Sigmoid colon (tissue), 7 donors: ENCODE measurements around the gene AURKAIP1. TPM values are rescaled to one million over a fixed set of nuclear protein-coding genes. Genes with fewer than 3 reads are reported as not detected.

ENCODE experiments used
- DNase-seq: peaks from one replicate; pipeline ENCODE4 v3.0.0-alpha.2; 2019
- H3K27ac ChIP-seq, 4 donors: fragments of 200-600 bp; sonication (generic); one replicate each; pipeline ENCODE4 v1.5.1; 2016 to 2019; ENCODE audit warnings: mild to moderate bottlenecking in 1 of 4
- H3K27me3 ChIP-seq, 3 donors: fragments of 200-600 bp; sonication (generic); one replicate each; pipeline ENCODE4 v1.5.1; 2019; ENCODE audit warnings: mild to moderate bottlenecking in 1 of 3
- H3K36me3 ChIP-seq, 4 donors: fragments of 200-600 bp; sonication (generic); one replicate each; pipeline ENCODE4 v1.5.1; 2016 to 2019
- H3K4me1 ChIP-seq, 4 donors: fragments of 200-600 bp; sonication (generic); one replicate each; pipeline ENCODE4 v1.5.1; 2017 to 2019
- H3K4me3 ChIP-seq, 4 donors: fragments of 200-600 bp; sonication (generic); one replicate each; pipeline ENCODE4 v1.5.1; 2017 to 2019; ENCODE audit warnings: mild to moderate bottlenecking in 2 of 4, moderate library complexity in 1 of 4
- H3K9me3 ChIP-seq, 4 donors: fragments of 200-600 bp in 3 of 4; sonication (generic) in 3 of 4; one replicate each; pipeline versions ENCODE4 v1.5.1 to v1.6.1; 2013 to 2019
- CTCF ChIP-seq, 4 experiments: fragments of 450-650 bp in 3 of 4; fragments of 200-600 bp in 1 of 4; IDR thresholded peaks; one replicate each; pipeline ENCODE4 v1.5.1; 2016 to 2019; ENCODE audit warnings: antibody characterized with exemption in 4 of 4, mild to moderate bottlenecking in 3 of 4, moderate library complexity in 2 of 4
- EP300 ChIP-seq, 4 donors: sonication (generic); formaldehyde crosslinking; IDR thresholded peaks; one replicate each; pipeline ENCODE4 v1.6.1; 2017; ENCODE audit warnings: antibody characterized with exemption in 4 of 4
- POLR2A ChIP-seq, 2 donors: fragments of 450-650 bp; IDR thresholded peaks; one replicate each; pipeline ENCODE4 v1.6.1; 2016; ENCODE audit warnings: antibody characterized with exemption in 2 of 2, mild to moderate bottlenecking in 2 of 2, moderate library complexity in 2 of 2
- POLR2AphosphoS5 ChIP-seq, 4 donors: sonication (generic); formaldehyde crosslinking; IDR thresholded peaks; one replicate each; pipeline ENCODE4 v1.6.1; 2017; ENCODE audit warnings: antibody characterized with exemption in 4 of 4
- WGBS, 2 donors: extraction: QIAGEN DNeasy Blood & Tissue Kit; methylation state at CpG; one replicate each; pipeline ENCODE4 v1.1.7; 2013; 5-methylcytosine and 5-hydroxymethylcytosine counted together
- intact Hi-C: fragments of 100-400 bp; cut with DNase I; formaldehyde crosslinking; loops from one replicate; pipeline ENCODE4 v1.15.1; 2023
- polyA plus RNA-seq, 3 donors: library from polyadenylated mRNA; stranded (reverse); fragments of 200-250 nt; gene quantifications; one replicate each; pipeline ENCODE4 v1.2.3, GENCODE V29; 2013
- total RNA-seq, 4 donors: library from RNA; depleted of rRNA; stranded (reverse); fragments of >200 nt; gene quantifications; one replicate each; pipeline ENCODE4 v1.1.0, GENCODE V29; 2016
- donor health status: healthy with polysubstance abuse.
- donor health status: Bipolar disorder and iron deficiency.
- donor health status: healthy.

AURKAIP1 gene
- total and polyA plus RNA-seq, 7 donors = 89.3 to 288 (median 143) TPM

DNA sequence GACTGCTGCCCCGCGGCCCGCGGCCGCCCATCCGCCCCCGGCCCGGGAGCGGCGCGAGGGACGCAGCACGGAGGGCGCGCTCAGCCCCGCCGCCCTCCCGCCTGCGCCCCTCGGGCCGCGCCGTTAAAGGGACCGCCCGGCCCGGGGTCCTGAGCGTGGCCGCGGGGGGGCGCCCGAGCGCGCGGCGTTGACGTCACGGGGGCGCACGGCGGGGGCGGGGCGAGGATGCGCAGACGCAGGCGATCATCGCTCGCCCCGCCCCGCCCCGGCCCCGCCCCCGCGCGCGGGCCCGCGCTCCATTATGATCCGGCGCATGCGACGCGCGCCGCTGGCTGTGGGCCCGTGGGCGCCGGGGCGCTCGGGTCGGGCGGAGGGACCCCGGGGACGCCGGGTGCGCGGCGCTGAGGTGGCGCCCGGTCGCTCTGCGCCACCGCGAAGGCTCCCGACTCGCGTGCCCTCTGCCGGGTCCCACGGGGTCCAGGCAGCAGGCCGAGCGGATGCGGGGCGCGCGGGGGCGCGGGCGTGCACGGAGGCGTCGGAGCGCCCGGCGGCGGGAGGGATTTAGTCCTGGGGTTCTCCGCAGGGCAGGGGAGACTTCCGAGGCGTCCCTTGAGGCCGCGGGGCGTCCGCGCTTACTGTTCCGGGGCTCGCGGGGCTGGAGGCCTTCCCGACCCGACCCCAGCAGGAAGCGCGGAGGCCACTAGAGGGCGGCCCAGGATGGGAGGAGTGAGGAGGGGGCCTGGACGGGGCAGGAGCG is 25.6 kb downstream of the AURKAIP1 start, which contains the start of gene DVL1:
DVL1 (minus strand) TSS at position 163 of the 757 bp plus-strand sequence. CDS start 353 bp downstream, outside the sequence.
- peaks cover 0 to 72% (median 61%) of the 10 kb centered on the region in 4 donors for H3K4me1 ChIP-seq
- H3K36me3 ChIP-seq = peaks cover 1 to 16% (median 9%) of the 10 kb centered on the region in 4 donors
- H3K27me3 ChIP-seq = no peaks in the 10 kb centered on the region
- H3K27ac ChIP-seq = peak within 1 kb of the TSS; percentile 87 to 96 (median 95)
- TF ChIP-seq EP300 (IDR thresholded peaks at IDR 0.05) (no peak), POLR2AphosphoS5 (IDR thresholded peaks at IDR 0.05) (peak; percentile 9 to 38 (median 27)), CTCF (IDR thresholded peaks at IDR 0.05) (peak; percentile 32 to 61 (median 53))
- peak; percentile 87 for DNase-seq
- H3K9me3 ChIP-seq = no peaks in the 10 kb centered on the region
- intact Hi-C loops = loop anchor here (2.0 kb wide), 3 partner anchors 23 to 41 kb away; partner anchors contain the start of genes CPTP, INTS11 and PUSL1
- peak within 1 kb of the TSS; percentile 58 to 80 (median 70) for H3K4me3 ChIP-seq
- 1% methylated on average over 122 of the region's 122 CpGs for WGBS, 2 donors

GRCh38 chr1:1348420-1349255 is 26.4 kb downstream of the AURKAIP1 start:
- intact Hi-C loops = loop anchor here (2.0 kb wide), 3 partner anchors 24 to 40 kb away; partner anchors contain the start of genes CPTP, INTS11 and PUSL1
- Histone ChIP-seq H3K27ac (peak overlapping the region; percentile 71 to 96 (median 78)), H3K9me3 (no peaks in the 10 kb centered on the region), H3K4me1 (peaks cover 0 to 67% (median 57%) of the 10 kb centered on the region in 4 donors), H3K27me3 (no peaks in the 10 kb centered on the region), H3K36me3 (peaks cover 0 to 11% (median 3%) of the 10 kb centered on the region in 4 donors), H3K4me3 (peak overlapping the region; percentile 58 to 80 (median 70))
- WGBS, 2 donors = 1% methylated on average over 109 of the region's 109 CpGs
- no peak for DNase-seq
- TF ChIP-seq EP300 (IDR thresholded peaks at IDR 0.05) (no peak), POLR2AphosphoS5 (IDR thresholded peaks at IDR 0.05) (no peak), POLR2A (IDR thresholded peaks at IDR 0.05) (no peak), CTCF (IDR thresholded peaks at IDR 0.05) (no peak)

- Histone ChIP-seq H3K9me3 (no peaks in the 10 kb centered on the region), H3K36me3 (peaks cover 0 to 3% (median 0%) of the 10 kb centered on the region in 4 donors), H3K27me3 (no peaks in the 10 kb centered on the region), H3K4me3 (peak overlapping the region; percentile 58 to 80 (median 70)), H3K4me1 (peaks cover 0 to 59% (median 53%) of the 10 kb centered on the region in 4 donors), H3K27ac (peak overlapping the region; percentile 71 to 96 (median 78))
- intact Hi-C loops = loop anchor here (2.0 kb wide), 3 partner anchors 23 to 39 kb away; partner anchors contain the start of genes CPTP, INTS11 and PUSL1
- TF ChIP-seq CTCF (IDR thresholded peaks at IDR 0.05) (no peak), POLR2A (IDR thresholded peaks at IDR 0.05) (no peak), POLR2AphosphoS5 (IDR thresholded peaks at IDR 0.05) (no peak), EP300 (IDR thresholded peaks at IDR 0.05) (no peak)
- WGBS, 2 donors = 10 to 45% methylated on average over 26 of the region's 26 CpGs
- no peak for DNase-seq
Observed at GRCh38 chr1:1347663-1348419, 27.2 kb downstream of the AURKAIP1 start.

DNA sequence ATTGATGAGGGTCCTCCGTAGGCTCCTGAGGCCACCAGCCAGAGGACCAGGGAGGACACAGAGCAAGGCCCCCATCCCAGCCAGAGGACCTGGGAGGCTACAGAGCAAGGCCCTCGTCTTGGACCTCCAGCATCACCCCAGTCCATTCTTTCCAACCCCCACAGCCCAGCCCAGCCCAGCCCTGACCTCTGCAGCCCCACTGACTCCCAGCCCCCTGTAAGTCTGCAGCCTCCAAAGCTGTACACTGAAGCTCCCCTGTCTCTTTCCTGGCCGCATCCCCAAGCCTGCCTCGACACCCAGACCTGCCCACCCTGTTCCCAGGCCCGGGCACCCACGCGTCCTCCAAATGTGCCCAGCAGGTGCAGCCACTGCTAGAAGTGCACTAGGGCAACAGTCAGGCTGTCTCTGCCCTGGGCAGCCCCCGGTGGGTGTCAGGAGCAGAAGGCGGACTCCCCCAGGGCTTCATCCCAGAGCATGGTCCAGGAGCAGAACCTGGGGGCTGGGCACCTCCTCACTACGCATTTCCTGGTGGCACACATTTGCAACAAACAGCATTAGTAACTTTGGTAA is 27.9 kb downstream of the AURKAIP1 start:
- peak overlapping the region; percentile 71 to 96 (median 78) for H3K27ac ChIP-seq
- WGBS, 2 donors = 35 to 75% methylated on average over 10 of the region's 10 CpGs
- TF ChIP-seq EP300 (IDR thresholded peaks at IDR 0.05) (no peak), POLR2AphosphoS5 (IDR thresholded peaks at IDR 0.05) (no peak)
- intact Hi-C loops = no loop called here
- H3K4me1 ChIP-seq = peaks cover 0 to 53% (median 51%) of the 10 kb centered on the region in 4 donors
- H3K9me3 ChIP-seq = no peaks in the 10 kb centered on the region
- H3K27me3 ChIP-seq = no peaks in the 10 kb centered on the region
- H3K4me3 ChIP-seq = peak overlapping the region in 3 of 4 donors; percentile 63 to 80 (median 76)
- DNase-seq = no peak
- peaks cover 0 to 1% (median 0%) of the 10 kb centered on the region in 4 donors for H3K36me3 ChIP-seq
